GM18867 (cell line): ENCODE measurements around the gene CAPN13.

Source experiments
- ATAC-seq: cut with Tn5 transposase; IDR thresholded peaks from one replicate; pipeline ENCODE4 v1.9.1; 2021; ENCODE audit warnings: mild to moderate bottlenecking, moderate library complexity; ENCODE audit not compliant: unreplicated experiment

The CAPN13 gene

DNA sequence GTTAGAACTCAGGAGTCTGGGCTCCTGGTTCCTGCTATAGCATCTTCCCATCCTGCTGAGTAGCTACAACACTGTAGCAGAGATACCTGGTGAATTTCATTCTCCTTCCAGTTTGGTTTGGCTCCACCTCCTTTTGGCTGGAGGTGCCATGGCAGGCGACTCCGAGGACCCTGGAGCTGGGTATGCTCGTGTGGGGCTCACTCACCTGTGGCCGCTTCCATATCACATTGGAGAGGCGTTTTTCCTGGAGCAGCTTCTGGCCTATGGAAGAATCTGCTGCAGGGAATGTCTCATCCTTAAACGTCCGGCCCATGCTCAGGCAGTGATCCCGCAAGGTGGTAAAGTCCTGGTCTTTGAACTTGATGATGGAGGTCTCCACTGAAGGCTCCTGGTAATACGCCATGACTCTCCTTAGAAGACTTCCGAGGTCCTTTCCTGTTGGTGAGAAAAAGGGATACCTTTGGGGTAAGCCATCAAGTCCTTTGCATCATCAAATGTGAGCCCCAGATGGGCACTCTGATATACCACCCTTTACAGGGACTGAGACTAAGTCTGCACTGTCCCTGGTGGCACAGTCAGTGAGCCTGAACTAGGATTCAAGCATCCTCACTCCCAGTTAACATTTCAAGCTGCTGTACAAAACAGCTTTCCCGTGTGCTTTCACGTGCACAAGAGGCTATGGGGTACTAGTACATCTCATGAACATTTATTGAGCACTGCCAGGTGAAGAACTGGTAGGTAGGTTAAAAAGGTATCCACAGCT is 20.1 kb downstream of the CAPN13 start:
- no peak for ATAC-seq

DNA sequence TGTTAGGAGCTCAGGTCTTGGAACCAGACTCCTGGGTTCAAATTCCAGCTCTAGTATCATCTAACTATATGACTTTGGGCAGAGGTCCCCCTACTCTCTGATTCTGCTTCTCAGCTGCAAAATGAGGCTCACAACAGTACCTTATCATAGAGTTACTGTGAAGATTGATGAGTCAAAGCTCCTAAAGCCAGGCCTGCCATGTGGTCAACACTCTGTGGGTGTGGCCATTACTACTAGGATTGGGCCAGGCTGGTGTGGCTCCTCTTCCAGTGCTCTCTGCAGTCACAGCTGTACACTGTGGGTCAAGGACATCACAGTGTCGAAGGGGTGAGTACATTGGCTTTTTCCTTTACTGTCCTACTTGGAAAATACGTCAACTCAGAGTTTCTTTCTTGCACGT is 22.6 kb downstream of the CAPN13 start:
- ATAC-seq = no peak

DNA sequence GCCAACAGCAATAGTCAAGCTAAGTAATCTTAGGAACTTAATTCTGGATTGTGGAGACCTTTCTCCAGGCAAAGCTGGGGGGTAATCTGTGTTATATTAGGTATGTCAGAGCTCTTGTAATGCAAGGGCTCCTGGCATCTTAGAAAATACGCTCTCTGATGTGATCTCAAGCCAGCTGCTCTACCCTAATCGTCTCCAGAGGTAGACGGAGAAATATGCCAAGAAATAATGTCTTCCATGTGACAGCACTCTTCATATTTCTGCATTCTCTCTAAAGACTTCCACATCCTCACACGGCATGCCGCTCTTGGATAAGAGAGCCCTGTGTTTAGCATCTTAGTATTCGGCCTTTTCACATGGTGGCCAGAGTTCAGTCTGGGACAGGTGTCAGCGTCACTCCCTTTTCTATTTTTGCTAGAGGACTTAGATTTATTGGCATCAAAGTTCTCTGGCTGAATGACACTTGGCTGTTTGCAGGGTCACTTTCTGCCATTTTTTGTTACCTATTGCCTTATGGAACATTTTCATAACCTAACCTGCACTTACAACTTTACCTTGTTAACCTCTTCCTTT is 25.2 kb downstream of the CAPN13 start:
- ATAC-seq = no peak

DNA sequence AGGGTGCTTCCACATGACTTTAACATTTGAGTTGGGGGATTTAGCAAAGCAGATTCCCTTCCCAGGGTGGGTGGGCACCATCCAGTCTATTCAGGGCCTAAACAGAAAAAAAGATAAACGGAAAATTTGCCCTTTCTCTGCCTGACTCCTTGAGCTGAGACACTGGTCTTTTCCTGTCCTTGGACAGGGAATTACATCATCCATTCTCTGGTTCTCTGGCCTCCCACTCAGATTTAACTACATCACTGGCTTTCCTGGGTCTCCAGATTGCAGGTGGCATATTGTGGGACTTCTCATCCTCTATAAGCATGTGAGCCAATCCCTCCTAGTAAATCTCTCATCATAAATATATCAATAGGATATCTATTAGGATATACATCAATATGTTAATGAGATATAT is 25.8 kb downstream of the CAPN13 start:
- ATAC-seq = no peak

DNA sequence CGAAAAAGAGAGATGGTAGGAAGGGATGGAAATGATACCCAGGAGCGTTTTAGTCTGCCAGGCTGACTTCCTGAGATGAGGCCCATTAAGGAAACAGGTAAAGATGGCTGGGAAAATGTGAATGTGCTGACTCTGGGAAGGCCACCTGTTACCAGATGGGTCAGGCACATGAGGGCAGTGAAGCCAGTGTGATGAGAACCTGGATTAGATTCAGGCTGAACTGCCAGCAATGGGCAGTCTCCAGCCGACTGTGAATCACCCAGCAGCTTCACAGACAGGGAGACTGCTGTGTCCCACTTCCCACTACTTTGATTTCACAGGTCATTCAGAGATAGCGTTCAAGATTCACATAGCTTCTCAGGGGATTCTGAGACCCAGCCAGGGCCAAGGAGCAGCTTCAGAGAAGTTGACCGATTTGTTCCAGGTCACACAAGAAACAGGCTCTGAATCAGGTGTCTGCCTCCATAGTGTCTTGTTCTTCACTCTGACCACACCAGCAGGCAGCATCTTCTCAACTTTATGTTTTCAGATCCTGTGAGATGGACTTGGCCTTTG is 26.4 kb downstream of the CAPN13 start:
- ATAC-seq = no peak

DNA sequence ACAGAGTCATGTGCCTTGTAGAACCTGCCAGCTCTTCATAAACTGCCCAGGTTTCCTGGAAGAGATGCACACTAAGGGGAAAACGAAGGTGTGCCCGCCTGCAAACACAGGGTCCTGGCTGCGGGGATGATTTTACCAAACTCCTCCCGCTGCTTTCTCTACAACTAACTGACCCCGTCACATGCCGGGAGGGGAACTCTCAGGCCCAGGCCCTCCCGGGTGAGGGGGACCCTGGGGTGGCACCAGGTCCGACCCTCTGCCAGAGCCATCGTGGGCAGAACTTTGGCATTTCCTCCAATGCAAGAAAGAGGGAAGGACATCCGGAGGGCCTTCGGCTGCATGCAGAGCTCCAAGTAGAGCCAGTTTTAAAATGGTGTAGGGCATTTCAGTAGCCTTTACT is 28.6 kb downstream of the CAPN13 start:
- ATAC-seq = no peak

DNA sequence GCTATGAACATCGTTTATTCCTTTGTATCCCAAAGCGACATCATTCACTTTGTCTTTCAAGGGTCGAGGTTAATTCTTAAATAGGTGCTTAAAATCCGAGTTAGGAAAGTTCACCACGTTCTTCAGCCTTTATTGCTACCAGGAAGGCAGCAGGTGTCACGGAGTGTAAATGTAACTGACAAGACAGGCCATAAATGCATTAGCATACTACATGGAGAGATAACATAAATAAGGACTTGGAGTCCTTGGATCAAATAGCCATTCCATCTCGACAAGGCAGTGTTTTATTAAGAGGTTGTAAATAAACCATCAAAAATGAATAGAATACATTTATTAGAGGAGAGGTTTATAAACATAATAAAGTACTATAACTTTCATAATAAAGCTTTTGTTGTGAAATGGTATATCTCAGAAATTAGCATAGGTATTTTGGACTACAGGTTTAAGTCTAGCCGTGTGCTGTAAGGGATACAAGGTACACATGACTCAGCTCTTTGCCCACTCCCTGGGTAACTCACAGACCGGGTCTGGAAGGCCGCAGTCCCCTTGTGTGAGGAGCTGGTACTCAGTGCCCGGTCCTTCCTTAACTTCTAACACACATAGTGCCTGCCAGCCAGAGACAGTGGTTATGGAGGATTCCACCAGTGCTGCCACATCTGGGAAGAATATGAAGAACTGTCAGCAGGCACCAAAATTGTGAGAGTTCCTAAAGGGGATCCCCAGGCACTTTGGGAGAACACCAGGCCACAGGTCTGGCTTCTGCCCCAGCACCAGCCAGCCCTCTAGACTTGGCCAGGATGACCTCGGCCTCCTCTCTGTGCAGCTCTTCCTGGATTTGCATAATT is 29.4 kb downstream of the CAPN13 start:
- no peak for ATAC-seq

DNA sequence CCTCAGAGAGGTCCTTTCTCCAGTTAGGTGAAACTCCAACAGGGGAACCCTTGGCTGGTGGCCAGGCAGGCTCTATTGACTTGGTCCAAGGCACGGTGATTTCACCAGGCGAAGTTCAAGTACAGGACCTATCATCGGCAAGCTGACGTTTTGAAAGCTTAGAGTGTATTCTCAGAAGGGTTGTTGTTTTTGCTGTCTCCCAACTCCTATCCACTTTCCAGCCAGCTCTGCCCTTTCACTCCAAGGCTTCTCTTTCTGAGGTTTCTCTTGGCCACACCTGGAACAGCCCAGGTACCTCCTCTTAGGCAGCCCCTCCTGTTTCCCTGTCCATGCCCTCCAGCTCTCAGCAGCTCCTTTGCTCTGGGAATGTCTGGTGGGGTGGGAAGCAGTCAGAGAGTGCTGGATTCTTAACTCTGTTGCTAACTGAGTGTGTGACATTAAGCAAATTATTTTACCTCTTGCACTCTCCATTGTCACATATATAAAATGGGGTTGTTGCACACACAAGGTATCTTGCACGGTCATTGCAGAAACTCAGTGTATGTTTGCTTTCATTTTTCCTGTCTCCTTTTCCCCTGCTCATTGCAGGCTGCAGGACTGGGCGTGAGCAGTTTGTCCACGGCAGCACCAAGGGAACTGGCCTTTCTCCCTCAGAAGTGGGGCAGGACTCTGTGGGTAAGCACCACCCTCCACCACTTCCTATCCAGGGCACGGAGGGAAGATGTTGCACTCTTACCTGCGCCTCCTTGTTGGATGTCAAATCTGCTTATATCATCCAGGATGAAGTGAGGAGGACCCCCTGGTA is 30.2 kb downstream of the CAPN13 start:
- ATAC-seq = no peak

DNA sequence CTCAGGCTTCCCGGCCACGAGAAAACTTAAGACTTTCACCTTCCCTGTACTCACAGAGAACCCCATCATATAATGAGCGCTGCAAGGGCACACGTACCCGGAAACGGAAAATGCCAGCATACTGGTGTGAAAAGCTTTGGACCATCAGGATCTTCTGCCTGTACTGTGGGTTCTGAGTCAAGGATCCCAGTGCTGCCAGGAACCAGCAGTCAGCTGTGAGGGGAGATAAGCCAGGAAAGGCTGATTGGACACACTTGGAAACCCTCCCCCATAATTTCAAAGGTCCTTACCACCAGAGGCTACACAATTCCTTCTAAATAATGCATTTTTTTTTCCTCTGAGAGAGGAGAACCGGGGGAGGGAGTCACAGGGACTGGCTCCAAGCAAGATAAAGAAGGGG is 31.4 kb downstream of the CAPN13 start:
- no peak for ATAC-seq

DNA sequence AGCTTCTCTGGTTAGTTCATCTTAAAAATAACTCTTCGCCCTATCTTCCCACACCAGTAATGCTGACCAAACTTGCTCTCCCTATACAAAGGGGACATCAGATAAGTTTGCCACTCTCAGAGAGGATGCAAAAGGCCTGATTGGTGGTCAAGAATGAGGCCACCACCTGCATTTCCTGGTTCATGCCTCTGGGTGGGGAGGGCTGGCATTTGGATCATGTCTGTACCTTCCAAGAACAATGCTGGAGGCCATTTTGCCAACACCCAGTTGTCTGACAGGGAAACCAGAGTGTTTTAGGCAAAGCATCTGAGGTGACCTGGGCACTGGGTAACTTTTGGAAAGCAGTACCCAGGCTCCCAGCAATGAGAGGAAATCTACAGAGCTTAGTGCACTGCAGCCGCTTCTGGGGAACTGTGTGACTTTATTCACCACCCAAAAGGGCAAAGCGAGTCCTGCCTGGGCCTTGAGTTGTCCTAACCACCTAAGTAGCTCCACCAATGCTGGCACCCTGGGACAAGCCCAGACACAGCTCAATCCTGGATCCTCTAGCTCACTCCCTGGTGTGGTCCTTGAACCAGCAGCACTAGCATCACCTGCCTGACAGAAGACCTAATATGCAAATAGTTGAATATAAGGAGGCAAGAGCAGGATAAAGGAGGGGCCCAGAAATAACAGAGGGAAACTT is 35.1 kb downstream of the CAPN13 start:
- no peak for ATAC-seq

DNA sequence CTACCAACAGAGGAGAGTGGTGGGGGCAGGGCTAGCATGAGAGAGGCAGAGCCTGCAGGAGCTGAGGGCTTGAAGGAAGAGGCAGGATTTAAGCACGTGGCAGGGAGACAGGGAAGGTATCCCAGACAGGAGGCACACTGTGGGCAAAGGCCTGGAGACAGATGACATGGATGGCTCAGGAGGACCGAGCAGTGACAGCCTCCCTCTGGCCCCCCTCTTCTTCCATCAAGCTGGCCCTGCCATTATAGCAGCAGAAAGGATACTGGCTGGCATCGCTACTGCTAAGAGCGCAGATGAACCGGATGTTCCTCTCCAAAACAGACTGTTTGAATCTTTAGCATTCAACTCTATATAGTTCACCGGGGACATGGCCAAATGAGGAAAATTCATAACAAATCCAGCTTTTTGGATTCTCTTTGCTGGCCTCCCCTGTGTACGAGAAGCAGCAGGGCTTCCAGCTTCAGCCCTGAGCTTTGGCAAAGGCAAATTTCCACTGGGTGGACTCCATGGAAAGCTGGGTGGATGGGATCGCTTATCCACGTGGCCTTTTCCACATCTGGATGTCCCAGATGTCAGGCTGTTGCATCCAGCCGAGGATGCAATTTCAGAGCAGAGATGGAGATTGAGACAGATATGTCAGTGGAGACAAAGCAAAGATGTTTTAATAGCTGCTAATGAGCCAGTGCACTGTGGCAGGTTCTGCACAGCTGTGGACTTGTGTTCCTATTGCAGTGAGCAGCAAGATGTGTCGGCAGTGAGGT is 36.2 kb downstream of the CAPN13 start:
- ATAC-seq = no peak

DNA sequence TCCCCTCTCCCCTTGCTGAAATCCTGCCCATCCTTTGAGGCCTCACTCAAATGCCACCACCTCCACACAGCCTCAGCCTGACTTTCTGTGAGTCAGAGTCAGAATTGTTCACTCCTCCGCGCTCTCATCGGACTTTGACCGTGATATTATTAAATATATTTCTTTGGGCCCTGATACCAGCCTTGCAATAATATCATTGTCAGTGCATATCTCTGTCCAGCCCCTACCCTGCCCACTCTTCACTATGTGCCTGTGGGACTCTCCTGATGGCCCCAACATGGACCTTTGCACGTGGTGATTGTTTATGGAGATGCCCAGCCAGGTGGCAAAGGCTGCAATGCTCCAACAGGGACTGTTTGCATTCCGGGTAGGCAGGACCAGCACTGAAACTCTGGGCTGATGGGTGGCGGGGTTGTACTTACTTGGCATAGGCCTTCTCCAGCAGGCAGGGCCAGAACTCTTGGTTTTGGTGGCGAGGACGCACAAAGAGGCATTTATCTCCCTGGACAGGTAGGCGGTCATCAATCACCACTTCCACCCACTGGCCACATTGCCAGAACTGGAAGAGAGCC is 37.3 kb downstream of the CAPN13 start:
- no peak for ATAC-seq

DNA sequence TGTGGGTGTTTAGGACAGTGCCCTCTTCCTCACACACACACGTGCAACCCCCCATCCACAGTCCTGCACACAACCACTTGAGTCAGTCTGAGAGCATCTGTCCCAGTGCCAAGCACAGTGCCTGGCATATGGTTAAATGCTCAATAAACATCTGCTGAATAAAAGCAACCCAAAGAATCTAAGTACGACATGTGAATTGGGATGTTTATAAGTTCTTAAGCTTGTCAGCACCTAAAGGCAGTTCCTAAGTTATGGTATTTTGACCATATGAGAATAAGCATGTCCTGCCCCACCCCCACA is 37.8 kb downstream of the CAPN13 start:
- no peak for ATAC-seq

DNA sequence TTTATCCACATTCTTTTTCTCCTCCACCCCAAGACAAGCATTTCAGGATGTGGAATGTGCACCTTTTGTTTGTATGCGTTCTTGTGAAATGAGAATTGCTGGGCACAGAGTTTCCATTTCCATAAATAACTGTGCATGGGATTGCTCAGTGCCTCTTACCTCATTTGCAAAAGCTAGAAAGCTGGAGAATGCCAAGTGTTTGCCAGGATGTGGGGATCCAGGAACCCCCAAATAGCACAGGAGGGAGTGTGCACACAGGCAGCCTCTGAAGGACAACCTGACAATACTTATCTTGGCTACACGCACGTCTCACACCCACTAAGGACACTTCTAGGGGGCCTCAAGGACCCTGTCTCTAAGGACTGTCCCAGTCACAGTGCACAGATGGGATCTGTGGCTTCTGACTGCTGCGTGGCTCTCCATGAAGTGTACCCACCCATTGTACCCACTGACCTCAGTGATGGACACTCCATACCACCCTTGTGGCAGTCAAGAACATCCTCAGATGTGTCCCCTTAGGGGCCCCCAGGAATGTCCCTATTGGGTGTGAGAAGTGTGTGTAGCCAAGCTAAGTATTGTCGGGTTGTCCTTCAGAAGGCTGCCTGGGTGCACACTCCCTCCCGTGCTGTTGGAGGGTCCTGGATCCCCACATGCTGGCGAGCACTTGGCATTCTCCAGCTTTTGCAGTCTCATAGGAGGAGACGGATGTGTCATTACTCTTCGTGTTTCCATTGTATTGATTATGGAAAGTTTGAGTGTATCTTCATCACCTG is 38.4 kb downstream of the CAPN13 start:
- no peak for ATAC-seq

DNA sequence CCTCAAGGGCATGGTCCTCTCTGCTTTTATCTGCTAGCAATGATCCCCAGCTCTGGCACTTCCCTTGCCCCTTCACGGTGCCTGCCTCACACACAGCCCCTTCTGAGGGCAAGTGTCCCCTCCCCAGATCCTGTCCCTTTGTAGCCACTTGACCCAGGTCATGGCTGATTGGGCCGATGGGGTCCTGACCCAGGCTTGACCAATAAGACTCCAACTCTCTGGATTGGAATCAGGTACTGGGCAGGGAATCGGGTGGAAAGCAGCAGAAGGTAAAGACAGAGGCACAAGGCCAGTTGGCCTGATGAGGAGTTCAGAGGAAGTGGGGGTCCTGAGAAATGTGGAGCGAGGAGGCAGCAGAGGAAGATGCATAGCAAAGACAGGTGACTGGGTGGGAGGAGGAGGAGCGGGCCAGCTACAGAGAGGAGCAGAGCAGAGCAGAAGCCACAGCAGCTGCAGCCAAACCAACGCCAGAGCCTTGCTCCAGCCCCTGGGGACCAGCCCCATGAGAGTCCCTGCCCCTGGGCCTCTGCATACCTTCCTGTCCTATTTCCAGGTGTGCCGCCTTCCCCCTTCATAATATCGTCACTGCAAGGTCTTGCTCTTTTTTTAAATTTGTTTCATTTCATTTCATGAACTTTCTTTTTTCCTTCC is 39.1 kb downstream of the CAPN13 start:
- no peak for ATAC-seq

DNA sequence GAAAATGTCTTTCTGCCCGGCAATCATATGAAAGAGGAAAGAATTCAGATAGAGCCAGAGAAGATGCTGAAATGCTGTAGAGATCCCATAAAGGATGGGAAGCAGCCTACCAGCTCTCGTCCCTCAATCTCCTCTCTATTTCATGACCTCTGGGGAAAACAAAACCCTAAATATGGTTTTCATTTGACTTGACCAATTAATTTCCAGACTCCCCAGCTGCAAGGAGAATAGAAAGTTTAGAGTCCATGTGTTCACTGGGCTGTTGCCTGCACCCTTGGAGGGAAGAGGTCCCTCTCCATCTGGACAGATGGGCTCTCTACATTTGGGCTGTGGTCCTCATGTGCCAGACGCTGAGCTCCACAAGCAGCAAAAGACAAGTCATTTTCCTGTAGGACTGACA is 40.6 kb downstream of the CAPN13 start:
- no peak for ATAC-seq

DNA sequence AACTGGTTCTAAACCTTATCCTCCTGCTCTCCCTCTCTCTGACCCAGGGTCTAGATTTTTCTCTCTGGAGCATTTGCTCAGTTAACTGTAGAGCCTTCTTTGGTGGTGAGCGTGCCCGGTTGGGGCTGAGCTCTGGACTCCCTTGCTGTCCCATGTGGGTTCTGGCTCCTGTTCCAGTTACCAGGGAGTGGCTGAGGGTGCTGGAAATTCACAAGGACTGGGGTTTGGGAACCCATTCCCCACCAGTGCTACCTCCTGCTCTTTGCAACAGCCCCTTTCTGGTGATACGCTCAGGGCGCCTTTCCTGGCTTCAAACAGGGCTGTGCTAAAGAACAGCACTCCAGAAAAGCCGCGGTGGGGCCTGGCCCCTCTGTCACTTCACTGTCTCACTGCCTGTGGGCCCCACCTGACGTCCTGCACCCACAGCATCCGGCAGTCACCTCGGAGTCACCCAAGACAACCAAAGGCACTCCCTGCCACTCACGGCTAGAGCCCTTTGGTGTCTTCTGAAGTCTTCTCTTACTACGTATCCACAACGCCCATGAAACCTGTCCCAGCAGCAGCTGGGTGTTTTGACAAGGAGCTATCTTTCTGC is 41.3 kb downstream of the CAPN13 start:
- no peak for ATAC-seq

DNA sequence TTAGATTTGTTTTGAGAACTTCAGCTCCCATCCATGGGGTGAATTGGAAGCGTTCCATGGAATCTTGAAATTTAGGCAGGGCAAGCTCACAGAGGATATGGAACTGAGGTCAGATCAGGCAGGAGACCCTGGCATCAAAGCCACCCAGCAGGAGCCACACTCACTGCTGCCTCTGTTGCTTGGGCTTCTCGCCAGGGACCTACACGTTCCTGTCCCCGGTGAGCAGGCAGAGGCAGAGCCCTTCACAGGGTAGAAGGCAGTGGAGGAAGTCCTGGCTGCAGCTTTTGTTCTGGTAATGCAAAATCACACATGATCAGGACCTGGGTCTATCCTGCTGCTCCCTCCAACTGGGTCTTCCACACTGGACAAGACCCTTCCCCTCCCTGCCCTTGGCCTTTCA is 42.1 kb downstream of the CAPN13 start:
- no peak for ATAC-seq
